HepG2 (cell line): ENCODE measurements around the gene KCNH1. TPM values are rescaled to one million over a fixed set of nuclear protein-coding genes. Genes with fewer than 3 reads are reported as not detected.

Source experiments
- ATAC-seq: fragments of 200-7000 bp; cut with Tn5 transposase; 3 replicates; pipeline ENCODE4 v1.9.1; 2020; ENCODE audit warnings: mild to moderate bottlenecking, moderate library complexity
- BruUV-seq: library from RNA; stranded (reverse); fragments of 400-500 nt; replicated peaks from 2 replicates; lab custom pipeline; 2021; lab: Mats Ljungman, UMichigan
- CTCF ChIA-PET: fragments of 300-600 bp; formaldehyde crosslinking; extraction: SDS; loops from one replicate; lab custom pipeline; 2021; ENCODE audit warnings: low total read pairs, inconsistent platforms, low intra/inter-chr PET ratio; lab: Yijun Ruan, JAX
- POLR2A ChIA-PET: fragments of 350-600 bp; sonication (Branson Sonifier 250); formaldehyde crosslinking; loops from one replicate; lab custom pipeline; 2020; ENCODE audit warnings: antibody characterized with exemption, inconsistent platforms; lab: Yijun Ruan, JAX
- DNase-seq: peaks from one replicate; pipeline ENCODE4 v3.0.0-alpha.2; 2015; ENCODE audit warnings: low spot score
- FAIRE-seq: peaks from 3 replicates; lab custom pipeline; 2011; peaks lifted over from hg19 to GRCh38; lab: Jason Lieb, UNC
- H2AFZ ChIP-seq: one replicate; pipeline ENCODE4 v1.6.1; 2011; ENCODE audit warnings: low read length, inconsistent platforms
- H3K27ac ChIP-seq: fragments of 300-600 bp; 3 replicates; pipeline ENCODE4 v1.8.0; 2011; ENCODE audit warnings: mixed run types, mild to moderate bottlenecking, mixed read lengths, low read length, inconsistent platforms; ENCODE audit not compliant: insufficient read depth; ENCODE audit errors: extremely low read length
- H3K27me3 ChIP-seq, 2 experiments: fragments of 200-600 bp in 1 of 2; 2 replicates in 1 of 2; 3 replicates in 1 of 2; pipeline versions ENCODE4 v1.6.0 to v1.8.0; 2011; ENCODE audit warnings: low read length in 2 of 2, mild to moderate bottlenecking in 2 of 2, moderate library complexity in 2 of 2, inconsistent platforms in 1 of 2; ENCODE audit not compliant: insufficient read depth in 2 of 2, control insufficient read depth in 1 of 2
- H3K36me3 ChIP-seq, 2 experiments: fragments of 200-600 bp in 1 of 2; replicated peaks in 1 of 2; 2 replicates in 1 of 2; 3 replicates in 1 of 2; pipeline versions ENCODE4 v1.5.1 to v1.8.0; 2011; ENCODE audit warnings: low read length in 2 of 2, inconsistent platforms in 1 of 2; ENCODE audit not compliant: insufficient read depth in 2 of 2, control insufficient read depth in 1 of 2
- H3K4me1 ChIP-seq: 2 replicates; pipeline ENCODE4 v1.5.1; 2012; ENCODE audit warnings: low read length, inconsistent platforms; ENCODE audit not compliant: insufficient read depth
- H3K4me2 ChIP-seq: 2 replicates; pipeline ENCODE4 v1.6.0; 2011; ENCODE audit warnings: low read depth, low read length, inconsistent platforms
- H3K4me3 ChIP-seq, 3 experiments: fragments of 200-600 bp in 1 of 3; sonication (generic), shearing (Covaris generic) in 1 of 3; replicated peaks in 1 of 3; 2 replicates each; pipeline ENCODE4 v1.5.1; 2011 to 2016; ENCODE audit warnings: low read length in 3 of 3, inconsistent platforms in 2 of 3, low read depth in 2 of 3, mild to moderate bottlenecking in 2 of 3, control low read depth in 1 of 3, mixed read lengths in 1 of 3; ENCODE audit not compliant: insufficient read depth in 1 of 3
- H3K79me2 ChIP-seq: one replicate; pipeline ENCODE4 v1.6.1; 2011; ENCODE audit warnings: low read length, inconsistent platforms; ENCODE audit not compliant: insufficient read depth
- H3K9ac ChIP-seq: 2 replicates; pipeline ENCODE4 v1.6.0; 2011; ENCODE audit warnings: mild to moderate bottlenecking, low read depth, low read length, inconsistent platforms; ENCODE audit not compliant: insufficient read depth
- H3K9me3 ChIP-seq: 2 replicates; pipeline ENCODE4 v1.5.1; 2012; ENCODE audit warnings: mild to moderate bottlenecking, low read length
- H4K20me1 ChIP-seq: 2 replicates; pipeline ENCODE4 v1.6.0; 2011; ENCODE audit warnings: inconsistent platforms, mild to moderate bottlenecking, low read length, moderate library complexity; ENCODE audit not compliant: insufficient read depth
- ATF1 ChIP-seq: IDR thresholded peaks from 2 replicates; pipeline ENCODE4 v1.6.1; 2016; ENCODE audit warnings: mild to moderate bottlenecking, control low read depth
- GABPB1 ChIP-seq: IDR thresholded peaks from 2 replicates; pipeline ENCODE4 v1.6.1; 2016; ENCODE audit warnings: mild to moderate bottlenecking, missing genetic modification reagents, moderate library complexity, missing compliant biosample characterization
- HOXA5 ChIP-seq: sonication (generic); formaldehyde crosslinking; IDR thresholded peaks from 2 replicates; pipeline ENCODE4 v1.4.0; 2020; ENCODE audit warnings: missing genetic modification reagents
- ISX ChIP-seq: sonication (generic); formaldehyde crosslinking; conservative IDR thresholded peaks from 2 replicates; pipeline ENCODE4 v1.5.0; 2020; ENCODE audit warnings: missing genetic modification reagents
- LCORL ChIP-seq, 2 experiments: fragments of 450-650 bp in 1 of 2; sonication (generic) in 1 of 2; formaldehyde crosslinking in 1 of 2; IDR thresholded peaks; 2 replicates each; pipeline versions ENCODE4 v1.5.0 to v1.6.1; 2017 to 2020; ENCODE audit warnings: antibody characterized with exemption in 1 of 2, missing genetic modification reagents in 1 of 2
- MAFG ChIP-seq: sonication (generic); formaldehyde crosslinking; IDR thresholded peaks from 2 replicates; pipeline ENCODE4 v1.5.1; 2020; ENCODE audit warnings: mild to moderate bottlenecking, missing genetic modification reagents
- MBD4 ChIP-seq: IDR thresholded peaks from 2 replicates; pipeline ENCODE4 v1.6.1; 2012; ENCODE audit warnings: low read length, inconsistent platforms, borderline replicate concordance
- NFE2 ChIP-seq: sonication (generic); formaldehyde crosslinking; IDR thresholded peaks from 2 replicates; pipeline ENCODE4 v1.4.0; 2020; ENCODE audit warnings: missing genetic modification reagents
- SIX4 ChIP-seq: sonication (generic); formaldehyde crosslinking; IDR thresholded peaks from 2 replicates; pipeline ENCODE4 v1.4.0; 2020; ENCODE audit warnings: missing genetic modification reagents
- SMAD1 ChIP-seq: sonication (generic); formaldehyde crosslinking; IDR thresholded peaks from 2 replicates; pipeline ENCODE4 v1.4.0; 2020; ENCODE audit warnings: missing genetic modification reagents, low read depth, mild to moderate bottlenecking, borderline replicate concordance
- SP4 ChIP-seq: sonication (generic); formaldehyde crosslinking; IDR thresholded peaks from 2 replicates; pipeline ENCODE4 v1.8.1; 2023; ENCODE audit warnings: mild to moderate bottlenecking, missing genetic modification reagents
- SUZ12 ChIP-seq: fragments of 150-350 bp; IDR thresholded peaks from 2 replicates; pipeline ENCODE4 v1.6.1; 2014; ENCODE audit warnings: low read depth, low read length
- TBP ChIP-seq: sonication (generic); formaldehyde crosslinking; IDR thresholded peaks from 2 replicates; pipeline ENCODE4 v1.5.0; 2020; ENCODE audit warnings: missing genetic modification reagents
- ZBTB1 ChIP-seq: sonication (generic); formaldehyde crosslinking; IDR thresholded peaks from 2 replicates; pipeline ENCODE4 v1.4.0; 2020; ENCODE audit warnings: missing genetic modification reagents, borderline replicate concordance
- ZNF207 ChIP-seq: fragments of 450-650 bp; IDR thresholded peaks from 2 replicates; pipeline ENCODE4 v1.6.1; 2016; ENCODE audit warnings: antibody characterized with exemption, borderline replicate concordance
- ZNF225 ChIP-seq: sonication (generic); formaldehyde crosslinking; IDR thresholded peaks from 2 replicates; pipeline ENCODE4 v1.4.0; 2020; ENCODE audit warnings: mild to moderate bottlenecking, missing genetic modification reagents
- ZNF230 ChIP-seq: sonication (generic); formaldehyde crosslinking; IDR thresholded peaks from 2 replicates; pipeline ENCODE4 v1.4.0; 2020; ENCODE audit warnings: mild to moderate bottlenecking, missing genetic modification reagents
- ZNF644 ChIP-seq: IDR thresholded peaks from 2 replicates; pipeline ENCODE4 v1.6.1; 2016; ENCODE audit warnings: low read depth
- ZNF792 ChIP-seq: IDR thresholded peaks from 2 replicates; pipeline ENCODE4 v1.6.1; 2016
- WGBS: methylation state at CpG from one replicate; pipeline ENCODE4 v1.1.6; 2017; ENCODE audit warnings: low lambda C conversion rate; 5-methylcytosine and 5-hydroxymethylcytosine counted together
- in situ Hi-C: cut with HindIII; loops from 2 replicates; pipeline ENCODE4 v1.10.0; 2017; ENCODE audit warnings: low pct_unique_long_range_greater_than_20kb; ENCODE audit not compliant: extremely low pct_ligation_motif_present
- intact Hi-C: fragments of 100-400 bp; cut with micrococcal nuclease; formaldehyde crosslinking; loops from one replicate; pipeline ENCODE4 v1.10.0; 2022; ENCODE audit not compliant: unreplicated experiment
- polyA plus RNA-seq, 8 experiments: library from polyadenylated mRNA; depleted of rRNA in 3 of 8; stranded (reverse) in 7 of 8; unstranded in 1 of 8; fragments of >200 nt; fragmentation: Illumina TruSeq in 4 of 8; extraction: Trizol in 4 of 8; gene quantifications; 2 replicates each; pipeline versions ENCODE4 v1.2.1 to v1.2.3, GENCODE V29; 2011 to 2016; ENCODE audit warnings: low read depth in 4 of 8, missing spikeins in 1 of 8, mixed read lengths in 1 of 8; ENCODE audit not compliant: insufficient read depth in 1 of 8
- total RNA-seq, 5 experiments: library from RNA; depleted of rRNA; stranded (reverse); fragments of >200 nt; fragmentation: Illumina TruSeq; extraction: Trizol; gene quantifications; 2 replicates each; pipeline ENCODE4 v1.2.3, GENCODE V29; 2016; ENCODE audit warnings: low read depth in 1 of 5
- TF ChIP-seq, protein P1 (sequence below): sonication (generic); formaldehyde crosslinking; IDR thresholded peaks from 2 replicates; pipeline ENCODE4 v1.8.1; 2023; ENCODE audit warnings: missing genetic modification reagents, mild to moderate bottlenecking, borderline replicate concordance
- TF ChIP-seq, protein P2 (sequence below): sonication (generic); formaldehyde crosslinking; conservative IDR thresholded peaks from 2 replicates; pipeline ENCODE4 v1.8.0; 2022; ENCODE audit warnings: low read depth, missing genetic modification reagents
- TF ChIP-seq, protein P3 (sequence below): sonication (generic); formaldehyde crosslinking; IDR thresholded peaks from 2 replicates; pipeline ENCODE4 v1.5.0; 2020; ENCODE audit warnings: mild to moderate bottlenecking, missing genetic modification reagents

KCNH1 gene
- total and polyA plus RNA-seq, 2 of the 13 experiments (the other 11 are each of a cell fraction or from before 2014, with no cell fraction given), result not detected

DNA sequence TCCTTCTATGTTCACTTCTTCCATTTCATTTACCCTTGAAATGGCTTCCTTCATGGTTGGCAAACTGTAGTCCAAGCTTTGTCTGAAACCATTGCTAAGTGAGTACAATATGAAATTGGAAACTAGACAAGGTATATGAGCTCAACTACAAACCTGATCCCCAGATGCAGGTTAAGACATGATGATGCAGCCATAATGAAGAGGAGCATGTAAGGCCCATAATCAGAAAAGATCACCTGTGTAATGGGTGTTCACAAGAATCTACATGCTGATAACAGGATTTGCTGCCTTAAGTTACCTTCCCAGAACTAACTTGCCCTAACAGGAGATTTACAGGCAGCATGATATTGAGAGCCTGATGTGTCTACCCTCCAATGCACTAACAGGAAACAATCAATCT lies 153.9 kb downstream of the KCNH1 start (continued):
- TF ChIP-seq ZNF644 (CRISPR knock-in tag), result no peak
- no peak for TF ChIP-seq MBD4
- TF ChIP-seq NFE2, result no peak
- TF ChIP-seq ZNF207, result no peak
- TF ChIP-seq ZNF225, result no peak
- no peak for TF ChIP-seq SUZ12
- no peak for TF ChIP-seq SMAD1
- no peak for TF ChIP-seq ZNF230 (CRISPR knock-in tag)
- no peak for TF ChIP-seq ATF1 (CRISPR knock-in tag)
- TF ChIP-seq, all 625 proteins: peak for 0

DNA sequence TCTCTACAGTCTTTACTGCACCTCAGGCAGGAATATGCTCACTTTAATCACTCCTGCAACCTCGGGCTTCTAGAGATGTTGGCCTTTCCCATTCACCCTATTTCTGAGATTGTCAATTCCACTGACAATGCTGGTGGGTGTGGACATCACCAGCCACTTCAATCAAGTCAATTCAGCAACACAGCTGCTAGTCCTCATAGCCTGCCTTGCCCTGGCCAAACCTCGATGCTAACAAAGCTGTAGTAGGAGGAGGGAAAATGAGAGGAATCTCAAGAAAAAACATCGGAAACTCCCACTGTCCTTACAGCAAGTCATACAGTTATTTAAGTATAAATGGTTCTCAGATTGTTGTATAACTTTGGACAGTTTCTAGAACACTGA lies 155.0 kb downstream of the KCNH1 start:
- WGBS, result 2% methylated on average over 3 of the region's 3 CpGs
- no peaks in the 10 kb centered on the region for H4K20me1 ChIP-seq
- FAIRE-seq, result no peak
- H3K4me2 ChIP-seq, result no peak overlapping the region
- no TSS peak for BruUV-seq
- H2AFZ ChIP-seq, result no peak overlapping the region
- in situ Hi-C loops (no loop called here), intact Hi-C loops (no loop called here)
- no peak overlapping the region for H3K9ac ChIP-seq
- TF ChIP-seq, protein P1, sequence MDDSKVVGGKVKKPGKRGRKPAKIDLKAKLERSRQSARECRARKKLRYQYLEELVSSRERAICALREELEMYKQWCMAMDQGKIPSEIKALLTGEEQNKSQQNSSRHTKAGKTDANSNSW (CRISPR knock-in tag), result no peak
- no peak for TF ChIP-seq GABPB1 (CRISPR knock-in tag)
- TF ChIP-seq MAFG (CRISPR knock-in tag), result no peak
- no peak for TF ChIP-seq HOXA5 (CRISPR knock-in tag)
- no peak for TF ChIP-seq ZBTB1 (CRISPR knock-in tag)
- TF ChIP-seq SIX4 (CRISPR knock-in tag), result no peak
- TF ChIP-seq, protein P2, sequence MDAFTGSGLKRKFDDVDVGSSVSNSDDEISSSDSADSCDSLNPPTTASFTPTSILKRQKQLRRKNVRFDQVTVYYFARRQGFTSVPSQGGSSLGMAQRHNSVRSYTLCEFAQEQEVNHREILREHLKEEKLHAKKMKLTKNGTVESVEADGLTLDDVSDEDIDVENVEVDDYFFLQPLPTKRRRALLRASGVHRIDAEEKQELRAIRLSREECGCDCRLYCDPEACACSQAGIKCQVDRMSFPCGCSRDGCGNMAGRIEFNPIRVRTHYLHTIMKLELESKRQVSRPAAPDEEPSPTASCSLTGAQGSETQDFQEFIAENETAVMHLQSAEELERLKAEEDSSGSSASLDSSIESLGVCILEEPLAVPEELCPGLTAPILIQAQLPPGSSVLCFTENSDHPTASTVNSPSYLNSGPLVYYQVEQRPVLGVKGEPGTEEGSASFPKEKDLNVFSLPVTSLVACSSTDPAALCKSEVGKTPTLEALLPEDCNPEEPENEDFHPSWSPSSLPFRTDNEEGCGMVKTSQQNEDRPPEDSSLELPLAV, result no peak
- no peak for TF ChIP-seq TBP (CRISPR knock-in tag)
- no peak for TF ChIP-seq ISX (CRISPR knock-in tag)
- TF ChIP-seq, protein P3, sequence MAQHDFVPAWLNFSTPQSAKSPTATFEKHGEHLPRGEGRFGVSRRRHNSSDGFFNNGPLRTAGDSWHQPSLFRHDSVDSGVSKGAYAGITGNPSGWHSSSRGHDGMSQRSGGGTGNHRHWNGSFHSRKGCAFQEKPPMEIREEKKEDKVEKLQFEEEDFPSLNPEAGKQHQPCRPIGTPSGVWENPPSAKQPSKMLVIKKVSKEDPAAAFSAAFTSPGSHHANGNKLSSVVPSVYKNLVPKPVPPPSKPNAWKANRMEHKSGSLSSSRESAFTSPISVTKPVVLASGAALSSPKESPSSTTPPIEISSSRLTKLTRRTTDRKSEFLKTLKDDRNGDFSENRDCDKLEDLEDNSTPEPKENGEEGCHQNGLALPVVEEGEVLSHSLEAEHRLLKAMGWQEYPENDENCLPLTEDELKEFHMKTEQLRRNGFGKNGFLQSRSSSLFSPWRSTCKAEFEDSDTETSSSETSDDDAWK, result no peak
- TF ChIP-seq LCORL (IDR thresholded peaks at IDR 0.05), result no peak
- no peak for TF ChIP-seq LCORL (CRISPR knock-in tag; IDR thresholded peaks at IDR 0.05)
- no peak for TF ChIP-seq ZNF792
- TF ChIP-seq SP4, result no peak
- no peaks in the 10 kb centered on the region for H3K9me3 ChIP-seq
- no peak overlapping the region for H3K27ac ChIP-seq
- no peak overlapping the region for H3K4me3 ChIP-seq
- H3K27me3 ChIP-seq, result no peaks in the 10 kb centered on the region
- peaks cover 9% of the 10 kb centered on the region; the same call in 1 of the 2 replicates for H3K4me1 ChIP-seq
- DNase-seq, result no peak
- ATAC-seq, result no peak
- H3K36me3 ChIP-seq, result no peaks in the 10 kb centered on the region
- POLR2A ChIA-PET, result no interaction called here
- no peaks in the 10 kb centered on the region for H3K79me2 ChIP-seq
- CTCF ChIA-PET, result no interaction called here
